ENCODE measurements around the gene ESYT1. TPM values are rescaled to one million over a fixed set of nuclear protein-coding genes. Genes with fewer than 3 reads are reported as not detected.

Gene ESYT1
- total and polyA plus RNA-seq, 10 of the 15 experiments (the other 5 are each of a cell fraction or from before 2014, with no cell fraction given), result 47.5 to 120 (median 87.1) TPM

GRCh38 chr12:56117778-56118687, 10.0 kb upstream of the ESYT1 start, which contains the start of gene ZC3H10 (continued):
- TF ChIP-seq ZNF592 (IDR thresholded peaks at IDR 0.05) (no peak), TBL1XR1 (IDR thresholded peaks at IDR 0.05; ENCODE audit: low read depth, low read length) (peak; percentile 84; the same call in 1 of the 2 replicates), NFYA (IDR thresholded peaks at IDR 0.05; ENCODE audit: borderline replicate concordance, low read depth, low read length) (no peak), ESRRA (IDR thresholded peaks at IDR 0.05; ENCODE audit: low read length) (peak; percentile 72; the same call in 1 of the 2 replicates), PML (IDR thresholded peaks at IDR 0.05; ENCODE audit: low read length) (peak; percentile 98), RB1 (IDR thresholded peaks at IDR 0.05; ENCODE audit: borderline replicate concordance) (peak; percentile 81; the same call in 1 of the 2 replicates), BCL3 (IDR thresholded peaks at IDR 0.05; ENCODE audit: borderline replicate concordance, insufficient read depth, low read depth, low read length, poor library complexity, severe bottlenecking) (peak; percentile 86), IKZF1 (conservative IDR thresholded peaks at IDR 0.05) (peak; percentile 98), FOXM1 (IDR thresholded peaks at IDR 0.05; ENCODE audit: low read depth, low read length) (peak; percentile 86), IRF4 (IDR thresholded peaks at IDR 0.05; ENCODE audit: low read depth, low read length) (peak; percentile 61), RELA (IDR thresholded peaks at IDR 0.05; ENCODE audit: borderline replicate concordance, partially characterized antibody) (peak; percentile 80), YBX1 (IDR thresholded peaks at IDR 0.05) (no peak), JUNB (IDR thresholded peaks at IDR 0.05) (no peak), ZNF687 (IDR thresholded peaks at IDR 0.05) (peak; percentile 62), GATAD2B (conservative IDR thresholded peaks at IDR 0.05; ENCODE audit: low read depth) (peak; percentile 70), ETV6 (conservative IDR thresholded peaks at IDR 0.05 in 1 of 2, IDR thresholded peaks at IDR 0.05 in 1 of 2; ENCODE audit: borderline replicate concordance in 1 of 2, low read depth in 1 of 2) (peak; percentile 92 to 98; a peak in 3 of 4 replicates), DPF2 (IDR thresholded peaks at IDR 0.05) (peak; percentile 73), MYB (IDR thresholded peaks at IDR 0.05; ENCODE audit: borderline replicate concordance, low read depth, low read length) (peak; percentile 81)
